Skeletal muscle tissue (tissue), 4 donors: ENCODE results near the gene MTARC2. TPM values are rescaled to one million over a fixed set of nuclear protein-coding genes. Genes with fewer than 3 reads are reported as not detected.
"Not testable (repeated sequence)": the region's sequence is repeated elsewhere in the genome, so short reads cannot be mapped to it uniquely, and the experiment has no call there.

Experiments
- H3K27ac ChIP-seq: one replicate; pipeline ENCODE4 v1.7.0; 2013; ENCODE audit warnings: mild to moderate bottlenecking, low read depth, low read length, inconsistent platforms
- H3K27me3 ChIP-seq, 3 donors: one replicate each; pipeline ENCODE4 v1.7.0; 2013; ENCODE audit warnings: low read length in 3 of 3; ENCODE audit not compliant: control insufficient read depth in 3 of 3, insufficient read depth in 3 of 3
- H3K36me3 ChIP-seq, 3 donors: one replicate each; pipeline ENCODE4 v1.7.0; 2013; ENCODE audit warnings: low read length in 3 of 3; ENCODE audit not compliant: control insufficient read depth in 3 of 3, insufficient read depth in 3 of 3
- H3K4me1 ChIP-seq, 3 donors: one replicate each; pipeline ENCODE4 v1.7.0; 2013; ENCODE audit warnings: low read length in 3 of 3, mild to moderate bottlenecking in 3 of 3; ENCODE audit not compliant: control insufficient read depth in 3 of 3, insufficient read depth in 3 of 3
- H3K4me3 ChIP-seq, 3 donors: one replicate each; pipeline ENCODE4 v1.7.0; 2013; ENCODE audit warnings: low read length in 3 of 3
- H3K9ac ChIP-seq, 3 donors: one replicate each; pipeline ENCODE4 v1.7.0; 2013; ENCODE audit warnings: low read length in 3 of 3, mild to moderate bottlenecking in 3 of 3, moderate library complexity in 2 of 3, low read depth in 1 of 3
- H3K9me3 ChIP-seq, 3 donors: one replicate each; pipeline ENCODE4 v1.7.0; 2013; ENCODE audit warnings: low read length in 3 of 3; ENCODE audit not compliant: control insufficient read depth in 3 of 3
- total RNA-seq: library from RNA; depleted of rRNA; stranded (reverse); fragments of >200 nt; gene quantifications from one replicate; pipeline ENCODE4 v1.2.3, GENCODE V29; 2014
- donor health status: Osteomylitis.

MTARC2 gene
- total RNA-seq, 1 donor from 2014 or later, result 10.4 TPM

DNA sequence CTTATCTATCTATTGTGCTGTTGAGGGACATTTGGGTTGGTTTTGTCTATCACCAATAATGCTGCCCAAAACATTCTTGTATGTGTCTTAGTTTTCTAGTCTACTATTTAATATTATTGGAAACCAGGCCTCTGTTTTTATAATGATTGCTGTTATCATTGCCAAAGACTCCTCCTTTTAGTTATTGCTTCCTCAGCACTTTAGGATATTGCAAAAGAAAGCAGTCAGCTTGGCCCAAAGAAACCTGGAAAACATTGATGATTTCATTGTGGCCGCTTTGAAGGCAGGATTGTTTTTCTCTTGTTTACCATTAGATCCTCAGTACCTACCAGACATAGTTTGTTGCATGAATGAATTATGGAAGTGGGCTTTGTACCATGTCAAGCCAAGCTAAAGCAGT is 20.6 kb upstream of the MTARC2 start:
- H3K36me3 ChIP-seq, result no peaks in the 10 kb centered on the region
- no peak overlapping the region for H3K4me3 ChIP-seq
- H3K9me3 ChIP-seq, result no peaks in the 10 kb centered on the region
- no peak overlapping the region for H3K9ac ChIP-seq
- H3K4me1 ChIP-seq, result peaks cover 2 to 5% (median 3%) of the 10 kb centered on the region in 3 donors
- peaks cover 0 to 3% (median 0%) of the 10 kb centered on the region in 3 donors for H3K27me3 ChIP-seq
- H3K27ac ChIP-seq, result no peak overlapping the region

GRCh38 chr1:220730486-220730885 is 17.6 kb upstream of the MTARC2 start:
- H3K27me3 ChIP-seq, result peaks cover 0 to 3% (median 0%) of the 10 kb centered on the region in 3 donors

DNA sequence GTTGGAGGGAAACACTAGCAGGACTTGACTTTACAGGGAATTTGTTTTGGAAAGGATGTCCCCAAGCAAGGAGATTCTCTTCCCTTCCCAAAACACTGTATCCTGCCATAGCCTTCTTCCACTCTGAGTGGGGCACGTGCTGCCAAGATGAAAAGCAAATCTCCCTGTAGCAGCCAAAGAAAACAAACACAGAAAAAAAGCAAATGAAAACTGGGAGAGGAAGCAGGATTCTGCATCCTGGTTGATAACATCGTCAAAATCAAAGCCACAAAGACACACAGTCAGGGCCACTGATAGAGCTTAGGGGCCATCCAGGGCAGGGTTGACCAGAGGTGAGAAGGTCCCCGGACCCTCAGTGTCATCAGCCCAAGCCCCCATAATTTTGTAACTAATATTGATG is 16.0 kb upstream of the MTARC2 start:
- H3K9ac ChIP-seq, result no peak overlapping the region
- peaks cover 5 to 7% (median 6%) of the 10 kb centered on the region in 3 donors for H3K4me1 ChIP-seq
- H3K27ac ChIP-seq, result no peak overlapping the region
- H3K9me3 ChIP-seq, result no peaks in the 10 kb centered on the region
- H3K27me3 ChIP-seq, result no peaks in the 10 kb centered on the region
- H3K4me3 ChIP-seq, result no peak overlapping the region
- H3K36me3 ChIP-seq, result no peaks in the 10 kb centered on the region

More at GRCh38 chr1:220730486-220730885, 17.6 kb upstream of the MTARC2 start:
- H3K9me3 ChIP-seq, result no peaks in the 10 kb centered on the region
- H3K4me1 ChIP-seq, result peaks cover 5 to 7% (median 6%) of the 10 kb centered on the region in 3 donors
- no peak overlapping the region for H3K9ac ChIP-seq
- no peak overlapping the region for H3K4me3 ChIP-seq
- no peaks in the 10 kb centered on the region for H3K36me3 ChIP-seq
- no peak overlapping the region for H3K27ac ChIP-seq

- Histone ChIP-seq H3K4me1 (peaks cover 5 to 7% (median 6%) of the 10 kb centered on the region in 3 donors), H3K27me3 (no peaks in the 10 kb centered on the region), H3K4me3 (peak overlapping the region; percentile 43 to 55 (median 54)), H3K9ac (peak overlapping the region in 2 of 3 donors; percentile 18 to 54), H3K27ac (peak overlapping the region; percentile 34), H3K9me3 (no peaks in the 10 kb centered on the region), H3K36me3 (no peaks in the 10 kb centered on the region)
Observed at GRCh38 chr1:220732621-220733020, 15.5 kb upstream of the MTARC2 start.

DNA sequence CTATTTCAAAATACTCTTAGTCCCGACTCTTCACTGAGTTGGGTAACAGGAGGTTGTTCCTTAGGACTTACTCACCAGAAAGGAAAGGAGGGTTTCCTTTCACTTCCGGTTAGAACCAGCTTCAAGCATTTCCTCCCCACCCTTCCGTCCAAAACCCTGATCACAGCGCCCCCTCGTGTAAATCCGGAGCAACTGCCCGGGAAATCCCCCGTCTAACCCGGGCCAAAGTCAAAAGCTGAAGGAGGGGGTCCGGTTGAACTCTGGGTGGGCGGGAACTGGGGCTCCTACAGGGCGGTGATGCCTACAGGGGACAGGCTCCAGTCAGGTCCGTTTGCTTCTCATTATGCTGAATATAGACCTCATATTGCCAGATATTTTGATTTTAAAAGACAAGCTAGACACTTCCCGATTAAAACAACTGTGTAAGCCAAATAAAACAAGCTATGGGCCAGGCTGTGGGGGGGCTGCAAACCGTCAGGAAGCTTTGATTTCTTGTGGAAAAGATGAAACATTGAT is 15.0 kb upstream of the MTARC2 start:
- Histone ChIP-seq H3K4me1 (peaks cover 5 to 7% (median 6%) of the 10 kb centered on the region in 3 donors), H3K9me3 (no peaks in the 10 kb centered on the region), H3K4me3 (peak overlapping the region; percentile 48 to 55 (median 54)), H3K9ac (peak overlapping the region in 2 of 3 donors; percentile 54 to 66), H3K36me3 (no peaks in the 10 kb centered on the region), H3K27me3 (no peaks in the 10 kb centered on the region), H3K27ac (peak overlapping the region; percentile 34)

GRCh38 chr1:220734571-220735326 is 13.4 kb upstream of the MTARC2 start:
- Histone ChIP-seq H3K4me3 (no peak overlapping the region), H3K27me3 (no peaks in the 10 kb centered on the region), H3K36me3 (no peaks in the 10 kb centered on the region), H3K9me3 (no peaks in the 10 kb centered on the region), H3K9ac (no peak overlapping the region), H3K4me1 (peaks cover 5 to 7% (median 6%) of the 10 kb centered on the region in 3 donors), H3K27ac (no peak overlapping the region)

DNA sequence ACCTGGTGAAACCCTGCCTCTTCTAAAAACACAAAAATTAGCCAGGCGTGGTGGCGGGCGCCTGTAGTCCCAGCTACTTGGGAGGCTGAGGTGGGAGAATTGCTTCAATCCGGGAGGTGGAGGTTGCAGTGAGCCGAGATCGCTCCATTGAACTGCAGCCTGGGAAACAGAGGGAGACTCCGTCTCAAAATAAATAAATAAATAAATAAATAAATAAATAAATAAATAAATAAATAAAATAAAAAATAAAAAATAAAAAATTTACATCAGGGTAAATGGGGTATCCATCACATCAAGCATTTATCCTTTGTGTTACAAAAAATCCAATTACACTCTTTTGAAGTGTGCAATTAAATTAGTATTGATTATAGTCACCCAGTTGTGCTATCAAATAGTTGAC is 11.8 kb upstream of the MTARC2 start:
- not testable (repeated sequence) for H3K27me3 ChIP-seq, H3K27ac ChIP-seq, H3K4me3 ChIP-seq, H3K9ac ChIP-seq, H3K9me3 ChIP-seq, H3K36me3 ChIP-seq, H3K4me1 ChIP-seq

- H3K36me3 ChIP-seq, result no peaks in the 10 kb centered on the region
- H3K9me3 ChIP-seq, result no peaks in the 10 kb centered on the region
- H3K4me1 ChIP-seq, result no peaks in the 10 kb centered on the region
- no peak overlapping the region for H3K9ac ChIP-seq
- H3K27ac ChIP-seq, result no peak overlapping the region
- H3K4me3 ChIP-seq, result no peak overlapping the region
- H3K27me3 ChIP-seq, result peaks cover 0 to 2% (median 0%) of the 10 kb centered on the region in 3 donors
Observed at GRCh38 chr1:220741349-220741748, 6.8 kb upstream of the MTARC2 start.

DNA sequence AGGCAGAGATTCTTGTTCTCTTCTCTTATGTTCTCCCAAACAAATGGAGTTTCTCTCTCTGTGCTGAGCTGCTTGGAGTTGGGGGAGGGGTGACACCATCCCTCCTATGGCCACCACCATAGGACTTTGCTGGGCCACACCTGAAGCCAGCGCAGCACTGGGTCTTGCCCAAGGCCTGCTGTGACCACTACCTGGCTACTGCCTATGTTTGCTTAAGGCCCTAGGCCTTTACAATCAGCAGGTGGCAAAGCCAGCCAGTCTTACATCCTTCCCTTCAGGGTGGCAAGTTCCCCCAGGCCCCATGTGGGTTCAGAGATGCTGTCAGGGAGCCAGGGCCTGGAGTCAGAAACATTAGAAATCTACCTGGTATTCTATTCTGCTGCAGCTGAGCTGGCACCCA is 6.3 kb upstream of the MTARC2 start:
- peaks cover 0 to 2% (median 0%) of the 10 kb centered on the region in 3 donors for H3K27me3 ChIP-seq
- H3K4me3 ChIP-seq, result no peak overlapping the region

DNA sequence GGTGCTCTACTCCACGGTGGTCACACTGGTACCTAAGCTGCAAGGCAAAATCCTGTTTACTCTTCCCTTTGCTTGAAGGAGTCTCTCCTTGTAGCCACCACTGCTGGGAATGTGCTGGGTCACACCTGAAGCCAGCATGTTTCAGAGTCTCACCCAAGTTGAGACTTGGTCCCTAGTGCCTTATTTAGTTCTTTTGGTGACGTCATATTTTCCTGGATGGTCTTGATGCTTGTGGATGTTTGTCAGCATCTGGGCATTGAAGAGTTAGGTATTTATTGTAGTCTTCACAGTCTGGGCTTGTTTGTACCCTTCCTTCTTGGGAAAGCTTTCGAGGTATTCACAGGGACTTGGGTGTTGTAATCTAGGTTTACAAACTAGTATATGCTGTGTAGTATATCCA is 5.6 kb upstream of the MTARC2 start:
- no peaks in the 10 kb centered on the region for H3K36me3 ChIP-seq
- H3K4me1 ChIP-seq, result peaks cover 1 to 4% (median 3%) of the 10 kb centered on the region in 3 donors

More for the DNA sequence above, 6.3 kb upstream of the MTARC2 start:
- no peaks in the 10 kb centered on the region for H3K4me1 ChIP-seq
- H3K36me3 ChIP-seq, result no peaks in the 10 kb centered on the region
- no peak overlapping the region for H3K9ac ChIP-seq
- no peak overlapping the region for H3K27ac ChIP-seq
- H3K9me3 ChIP-seq, result no peaks in the 10 kb centered on the region

More for the DNA sequence above, 5.6 kb upstream of the MTARC2 start:
- Histone ChIP-seq H3K4me3 (no peak overlapping the region), H3K27me3 (peaks cover 0 to 2% (median 0%) of the 10 kb centered on the region in 3 donors), H3K9ac (no peak overlapping the region), H3K9me3 (no peaks in the 10 kb centered on the region), H3K27ac (no peak overlapping the region)
